Measurements from ENCODE around the gene RECQL5.

DNA sequence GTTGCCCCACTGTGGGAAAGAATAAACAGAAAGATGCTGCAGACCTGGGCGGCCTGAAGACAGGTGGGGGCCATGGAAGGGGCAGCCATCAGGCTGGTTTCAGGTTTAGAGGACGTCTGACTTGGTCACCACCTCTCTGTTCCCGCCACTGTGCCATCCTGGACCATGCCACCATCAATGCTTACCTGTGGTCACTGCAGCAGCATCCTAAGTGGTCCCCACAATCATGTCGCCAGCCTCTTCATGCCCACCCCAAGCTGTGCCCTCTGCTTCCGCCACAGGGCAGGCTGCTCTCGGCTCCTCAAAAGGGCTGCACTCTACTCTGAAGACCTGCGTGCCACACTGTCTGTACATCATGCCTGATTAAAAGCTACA is 23.3 kb downstream of the RECQL5 start:
- TF ChIP-seq, protein P1, sequence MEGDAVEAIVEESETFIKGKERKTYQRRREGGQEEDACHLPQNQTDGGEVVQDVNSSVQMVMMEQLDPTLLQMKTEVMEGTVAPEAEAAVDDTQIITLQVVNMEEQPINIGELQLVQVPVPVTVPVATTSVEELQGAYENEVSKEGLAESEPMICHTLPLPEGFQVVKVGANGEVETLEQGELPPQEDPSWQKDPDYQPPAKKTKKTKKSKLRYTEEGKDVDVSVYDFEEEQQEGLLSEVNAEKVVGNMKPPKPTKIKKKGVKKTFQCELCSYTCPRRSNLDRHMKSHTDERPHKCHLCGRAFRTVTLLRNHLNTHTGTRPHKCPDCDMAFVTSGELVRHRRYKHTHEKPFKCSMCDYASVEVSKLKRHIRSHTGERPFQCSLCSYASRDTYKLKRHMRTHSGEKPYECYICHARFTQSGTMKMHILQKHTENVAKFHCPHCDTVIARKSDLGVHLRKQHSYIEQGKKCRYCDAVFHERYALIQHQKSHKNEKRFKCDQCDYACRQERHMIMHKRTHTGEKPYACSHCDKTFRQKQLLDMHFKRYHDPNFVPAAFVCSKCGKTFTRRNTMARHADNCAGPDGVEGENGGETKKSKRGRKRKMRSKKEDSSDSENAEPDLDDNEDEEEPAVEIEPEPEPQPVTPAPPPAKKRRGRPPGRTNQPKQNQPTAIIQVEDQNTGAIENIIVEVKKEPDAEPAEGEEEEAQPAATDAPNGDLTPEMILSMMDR (IDR thresholded peaks at IDR 0.05): no peak
- TF ChIP-seq EZH2 (IDR thresholded peaks at IDR 0.05; ENCODE audit: borderline replicate concordance, insufficient read depth, low read depth, low read length, poor library complexity, severe bottlenecking): no peak
